Keratinocyte (primary cell): ENCODE data around the gene KEL.

ENCODE experiments used
- EZH2 ChIP-seq: IDR thresholded peaks from one replicate; pipeline ENCODE4 v1.6.1; 2012; ENCODE audit warnings: inconsistent platforms, mild to moderate bottlenecking, low read length, moderate library complexity
- TF ChIP-seq, protein P1 (sequence below), 3 experiments: IDR thresholded peaks in 1 of 3; conservative IDR thresholded peaks in 1 of 3; optimal IDR thresholded peaks in 1 of 3; 2 replicates in 2 of 3; 3 replicates in 1 of 3; pipeline versions ENCODE3 to v1.5.1; 2011; ENCODE audit warnings: low read length in 3 of 3, mild to moderate bottlenecking in 3 of 3, moderate library complexity in 2 of 3, control low read depth in 1 of 3, inconsistent platforms in 1 of 3; ENCODE audit not compliant: insufficient read depth in 2 of 3; ENCODE audit errors: extremely low read depth in 1 of 3

DNA sequence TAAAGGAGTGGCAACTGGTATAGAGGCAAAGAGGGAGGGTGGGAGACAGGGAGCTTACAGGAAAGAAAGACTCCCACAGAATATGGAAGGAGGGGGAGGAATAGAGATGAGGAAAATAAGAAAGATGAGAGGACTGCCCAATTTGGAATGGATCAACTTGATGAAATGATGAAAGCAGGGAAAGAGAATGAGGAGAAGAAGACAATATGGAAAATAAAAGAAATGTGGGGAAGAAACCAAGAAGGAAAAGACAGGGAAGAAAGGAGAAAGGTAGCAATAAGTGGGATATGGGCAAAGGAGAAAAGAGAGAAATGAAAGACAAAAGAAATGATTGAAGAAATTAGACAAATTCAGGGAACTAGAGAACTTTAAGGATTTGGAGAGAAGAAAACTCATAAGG is 3.0 kb downstream of the KEL start:
- TF ChIP-seq, protein P1, sequence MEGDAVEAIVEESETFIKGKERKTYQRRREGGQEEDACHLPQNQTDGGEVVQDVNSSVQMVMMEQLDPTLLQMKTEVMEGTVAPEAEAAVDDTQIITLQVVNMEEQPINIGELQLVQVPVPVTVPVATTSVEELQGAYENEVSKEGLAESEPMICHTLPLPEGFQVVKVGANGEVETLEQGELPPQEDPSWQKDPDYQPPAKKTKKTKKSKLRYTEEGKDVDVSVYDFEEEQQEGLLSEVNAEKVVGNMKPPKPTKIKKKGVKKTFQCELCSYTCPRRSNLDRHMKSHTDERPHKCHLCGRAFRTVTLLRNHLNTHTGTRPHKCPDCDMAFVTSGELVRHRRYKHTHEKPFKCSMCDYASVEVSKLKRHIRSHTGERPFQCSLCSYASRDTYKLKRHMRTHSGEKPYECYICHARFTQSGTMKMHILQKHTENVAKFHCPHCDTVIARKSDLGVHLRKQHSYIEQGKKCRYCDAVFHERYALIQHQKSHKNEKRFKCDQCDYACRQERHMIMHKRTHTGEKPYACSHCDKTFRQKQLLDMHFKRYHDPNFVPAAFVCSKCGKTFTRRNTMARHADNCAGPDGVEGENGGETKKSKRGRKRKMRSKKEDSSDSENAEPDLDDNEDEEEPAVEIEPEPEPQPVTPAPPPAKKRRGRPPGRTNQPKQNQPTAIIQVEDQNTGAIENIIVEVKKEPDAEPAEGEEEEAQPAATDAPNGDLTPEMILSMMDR (optimal IDR thresholded peaks at IDR 0.05 in 1 of 3, IDR thresholded peaks at IDR 0.05 in 1 of 3, conservative IDR thresholded peaks at IDR 0.05 in 1 of 3; ENCODE audit: extremely low read depth in 1 of 3, insufficient read depth in 2 of 3, low read length in 3 of 3) = no peak
- no peak for TF ChIP-seq EZH2
